ENCODE data around the gene AKAP8. TPM values are rescaled to one million over a fixed set of nuclear protein-coding genes. Genes with fewer than 3 reads are reported as not detected.

Gene AKAP8
- total and polyA plus RNA-seq, 2 of the 4 experiments (the other 2 are of a cell fraction), result 12.2 to 13.4 TPM

- Histone ChIP-seq H3K4me1 (ENCODE audit: control insufficient read depth, insufficient read depth, low read length) (peaks cover 11% of the 10 kb centered on the region), H2BK120ac (ENCODE audit: low read depth, low read length) (no peak overlapping the region), H3K4me2 (ENCODE audit: low read depth, low read length) (no peak overlapping the region), H4K5ac (ENCODE audit: low read depth, low read length) (no peak overlapping the region), H2AK5ac (ENCODE audit: low read depth, low read length) (no peak overlapping the region), H3K9ac (ENCODE audit: low read depth, low read length) (no peak overlapping the region), H2BK5ac (ENCODE audit: low read depth, low read length, poor library complexity, severe bottlenecking) (no peak overlapping the region), H2BK15ac (ENCODE audit: low read depth, low read length) (no peak overlapping the region), H3K4ac (ENCODE audit: low read depth, low read length) (no peak overlapping the region), H3K27ac (ENCODE audit: insufficient read depth, low read length) (no peak overlapping the region), H2AFZ (replicated peaks; ENCODE audit: low read length, poor library complexity) (no peak overlapping the region), H3K9me3 (ENCODE audit: control insufficient read depth, insufficient read depth, low read length) (no peaks in the 10 kb centered on the region), H2BK20ac (ENCODE audit: low read depth, low read length) (no peak overlapping the region), H3K14ac (replicated peaks; ENCODE audit: low read depth, low read length) (no peak overlapping the region; the same call in 1 of the 2 replicates), H4K8ac (ENCODE audit: low read depth in 2 of 2, low read length in 2 of 2) (no peak overlapping the region), H3K56ac (ENCODE audit: extremely low read depth, insufficient read depth, low read length) (no peak overlapping the region), H4K20me1 (ENCODE audit: insufficient read depth, low read length) (peaks cover 87% of the 10 kb centered on the region), H2AK9ac (replicated peaks; ENCODE audit: low read depth, low read length, poor library complexity) (no peak overlapping the region), H3K4me3 (ENCODE audit: insufficient read depth, low read depth, low read length) (no peak overlapping the region), H3K9me1 (ENCODE audit: insufficient read depth, low read length) (peaks cover 20% of the 10 kb centered on the region), H3K18ac (ENCODE audit: low read depth, low read length) (no peak overlapping the region), H4K91ac (ENCODE audit: insufficient read depth, low read depth, low read length) (no peak overlapping the region), H3K27me3 (ENCODE audit: control insufficient read depth, insufficient read depth, low read length) (no peaks in the 10 kb centered on the region), H3K36me3 (ENCODE audit: control insufficient read depth, insufficient read depth, low read length) (peaks cover 22% of the 10 kb centered on the region), H3K23ac (ENCODE audit: low read depth, low read length) (no peak overlapping the region), H3K79me1 (ENCODE audit: low read depth in 1 of 2, low read length in 2 of 2) (peaks cover 15 to 77% of the 10 kb centered on the region in 2 experiments)
- ChIA-PET CTCF (no interaction called here), POLR2A (ENCODE audit: unreplicated experiment) (no interaction called here)
- WGBS, 2 experiments (ENCODE audit: extremely low coverage in 2 of 2, insufficient read length in 1 of 2), result 60% methylated on average over 1 of the region's 4 CpGs; no CpG with 5 or more reads in 1 of the 2 experiments
- ATAC-seq (ENCODE audit: low read depth) (no peak; the same call in 1 of the 2 replicates), DNase-seq (no peak)
- TF ChIP-seq CTCF (conservative IDR thresholded peaks at IDR 0.05; ENCODE audit: low read depth, low read length) (0 out of 2 replicates have a peak, but pooled peaks have one; percentile 8), RAD21 (IDR thresholded peaks at IDR 0.05; ENCODE audit: low read length) (peak; percentile 2; the same call in 1 of the 2 replicates), FOS (IDR thresholded peaks at IDR 0.05; ENCODE audit: low read depth, low read length) (no peak)
- no TSS peak for BruUV-seq (replicated peaks)
- intact Hi-C loops (cut with micrococcal nuclease), result loop anchor here (10.0 kb wide), 1 partner anchor 238 kb away; no protein-coding TSS in a partner anchor
- in situ Hi-C loops (cut with MboI; ENCODE audit: low sequenced_read_pairs), result loop anchor here (25.0 kb wide), 1 partner anchor 774 kb away; the partner anchor contains the start of genes AP1M1 and FAM32A
- dilution Hi-C loops (cut with HindIII; ENCODE audit: low sequenced_read_pairs, unreplicated experiment), result no loop called here
Measured at GRCh38 chr19:15412832-15413231, 33.2 kb upstream of the AKAP8 start.

All from IMR-90 (cell line).